B cell (primary cell): ENCODE data around the gene FNDC5. TPM values are rescaled to one million over a fixed set of nuclear protein-coding genes. Genes with fewer than 3 reads are reported as not detected.
A peak's percentile ranks its signal among the peaks of the same experiment; 100 is the strongest.

Experiments
- ATAC-seq: fragments of 200-7000 bp; cut with Tn5 transposase; one replicate; pipeline ENCODE4 v1.10.0; 2021; ENCODE audit warnings: low read depth, mild to moderate bottlenecking, moderate number of reproducible peaks, moderate library complexity
- CTCF ChIA-PET: fragments of 350-600 bp; sonication (Branson Sonifier 250); formaldehyde crosslinking; loops from one replicate; lab custom pipeline; 2021; ENCODE audit warnings: antibody characterized with exemption, inconsistent platforms; lab: Charles Lee
- POLR2A ChIA-PET: fragments of 350-600 bp; sonication (Branson Sonifier 250); formaldehyde crosslinking; loops from one replicate; lab custom pipeline; 2021; ENCODE audit warnings: antibody characterized with exemption; lab: Charles Lee
- DNase-seq: peaks from one replicate; pipeline ENCODE4 v3.0.0; 2013
- H2AFZ ChIP-seq: 2 replicates; pipeline ENCODE4 v1.6.1; 2012; ENCODE audit warnings: mild to moderate bottlenecking, low read depth, low read length; ENCODE audit not compliant: insufficient read depth, poor library complexity, severe bottlenecking
- H3K27ac ChIP-seq, 2 donors: 1 replicate in 1 of 2; 2 replicates in 1 of 2; pipeline ENCODE4 v1.5.1; 2012 to 2013; ENCODE audit warnings: low read length in 2 of 2, mild to moderate bottlenecking in 2 of 2, moderate library complexity in 1 of 2
- H3K27me3 ChIP-seq, 4 experiments: fragments of 200-600 bp in 1 of 4; sonication (generic) in 1 of 4; replicated peaks in 1 of 4; 1 replicate in 2 of 4; 2 replicates in 2 of 4; pipeline versions ENCODE4 v1.6.1 to v1.7.0; 2013 to 2016; ENCODE audit warnings: low read length in 3 of 4, mild to moderate bottlenecking in 2 of 4, mixed read lengths in 1 of 4, moderate library complexity in 1 of 4; ENCODE audit not compliant: insufficient read depth in 4 of 4, control insufficient read depth in 3 of 4; ENCODE audit errors: control extremely low read depth in 1 of 4
- H3K36me3 ChIP-seq, 2 experiments: replicated peaks in 1 of 2; 1 replicate in 1 of 2; 2 replicates in 1 of 2; pipeline versions ENCODE4 v1.6.1 to v1.7.1; 2013; ENCODE audit warnings: low read length in 1 of 2; ENCODE audit not compliant: insufficient read depth in 2 of 2, control insufficient read depth in 1 of 2; ENCODE audit errors: control extremely low read depth in 1 of 2, extremely low read depth in 1 of 2
- H3K4me1 ChIP-seq, 2 donors: fragments of 200-600 bp in 1 of 2; sonication (generic) in 1 of 2; 1 replicate in 1 of 2; 2 replicates in 1 of 2; pipeline versions ENCODE4 v1.5.1 to v1.6.1; 2013 to 2017; ENCODE audit warnings: low read length in 2 of 2; ENCODE audit not compliant: control insufficient read depth in 2 of 2, insufficient read depth in 2 of 2
- H3K4me2 ChIP-seq: replicated peaks from 2 replicates; pipeline ENCODE3; 2012; ENCODE audit warnings: mild to moderate bottlenecking, low read depth, low read length; ENCODE audit not compliant: poor library complexity, severe bottlenecking
- H3K4me3 ChIP-seq, 5 experiments: fragments of 200-600 bp in 1 of 5; sonication (generic) in 1 of 5; 1 replicate in 3 of 5; 2 replicates in 2 of 5; pipeline versions ENCODE4 v1.5.1 to v1.7.0; 2011 to 2016; ENCODE audit warnings: low read length in 4 of 5, mild to moderate bottlenecking in 4 of 5, low read depth in 2 of 5, control low read depth in 1 of 5, moderate library complexity in 1 of 5; ENCODE audit not compliant: insufficient read depth in 1 of 5; ENCODE audit errors: control extremely low read depth in 1 of 5, extremely low read depth in 1 of 5
- H3K79me2 ChIP-seq: fragments of 200-600 bp; sonication (generic); one replicate; pipeline ENCODE4 v1.6.0; 2016; ENCODE audit warnings: low read length; ENCODE audit not compliant: control insufficient read depth, insufficient read depth
- H3K9ac ChIP-seq: fragments of 200-600 bp; sonication (generic); 2 replicates; pipeline ENCODE4 v1.6.1; 2017; ENCODE audit warnings: mild to moderate bottlenecking, low read length, moderate library complexity
- H3K9me3 ChIP-seq, 3 donors: one replicate each; pipeline versions ENCODE4 v1.6.1 to v1.7.1; 2013; ENCODE audit warnings: low read length in 2 of 3; ENCODE audit not compliant: control insufficient read depth in 2 of 3, insufficient read depth in 1 of 3; ENCODE audit errors: control extremely low read depth in 1 of 3
- H4K20me1 ChIP-seq: 2 replicates; pipeline ENCODE4 v1.6.0; 2012; ENCODE audit warnings: mild to moderate bottlenecking, low read length; ENCODE audit not compliant: insufficient read depth, control insufficient read depth, poor library complexity, severe bottlenecking
- H3K27ac Mint-ChIP-seq: one replicate; pipeline ENCODE4 v1.8.0; 2021; ENCODE audit warnings: mixed read lengths
- H3K27me3 Mint-ChIP-seq: one replicate; pipeline ENCODE4 v1.8.0; 2021; ENCODE audit warnings: mixed read lengths
- H3K4me1 Mint-ChIP-seq: one replicate; pipeline ENCODE4 v1.8.0; 2021; ENCODE audit warnings: mixed read lengths
- H3K4me3 Mint-ChIP-seq: one replicate; pipeline ENCODE4 v1.8.0; 2021; ENCODE audit warnings: mixed read lengths
- H3K9me3 Mint-ChIP-seq: one replicate; pipeline ENCODE4 v1.8.0; 2022; ENCODE audit warnings: mixed read lengths; ENCODE audit not compliant: insufficient read depth
- CTCF ChIP-seq: fragments of 200-600 bp; IDR thresholded peaks from one replicate; pipeline ENCODE4 v1.8.0; 2022; ENCODE audit warnings: antibody characterized with exemption, mild to moderate bottlenecking
- EZH2 ChIP-seq: IDR thresholded peaks from 2 replicates; pipeline ENCODE4 v1.6.1; 2012; ENCODE audit warnings: borderline replicate concordance, low read depth, mild to moderate bottlenecking, moderate library complexity, low read length; ENCODE audit not compliant: insufficient read depth, poor library complexity, severe bottlenecking
- WGBS: methylation state at CpG from one replicate; pipeline ENCODE4 v1.1.5; 2013; ENCODE audit warnings: missing lambda C conversion rate; ENCODE audit not compliant: insufficient coverage; 5-methylcytosine and 5-hydroxymethylcytosine counted together
- intact Hi-C: fragments of 100-400 bp; cut with micrococcal nuclease; formaldehyde crosslinking; loops from one replicate; pipeline ENCODE4 v1.10.0; 2022
- polyA plus RNA-seq: library from polyadenylated mRNA; depleted of rRNA; stranded (reverse); fragments of >200 nt; gene quantifications from 2 replicates; pipeline ENCODE4 v1.2.3, GENCODE V29; 2012
- total RNA-seq, 2 donors: library from RNA; stranded (reverse); fragments of 120-200 nt in 1 of 2; gene quantifications; 1 replicate in 1 of 2; 2 replicates in 1 of 2; pipeline versions ENCODE4 v1.2.3 to v1.2.4, GENCODE V29; 2013 to 2022

The FNDC5 gene
- total and polyA plus RNA-seq, 2 donors (not counting 1 experiment from before 2014, with no cell fraction given) = 0.76 to 2.1 TPM

DNA sequence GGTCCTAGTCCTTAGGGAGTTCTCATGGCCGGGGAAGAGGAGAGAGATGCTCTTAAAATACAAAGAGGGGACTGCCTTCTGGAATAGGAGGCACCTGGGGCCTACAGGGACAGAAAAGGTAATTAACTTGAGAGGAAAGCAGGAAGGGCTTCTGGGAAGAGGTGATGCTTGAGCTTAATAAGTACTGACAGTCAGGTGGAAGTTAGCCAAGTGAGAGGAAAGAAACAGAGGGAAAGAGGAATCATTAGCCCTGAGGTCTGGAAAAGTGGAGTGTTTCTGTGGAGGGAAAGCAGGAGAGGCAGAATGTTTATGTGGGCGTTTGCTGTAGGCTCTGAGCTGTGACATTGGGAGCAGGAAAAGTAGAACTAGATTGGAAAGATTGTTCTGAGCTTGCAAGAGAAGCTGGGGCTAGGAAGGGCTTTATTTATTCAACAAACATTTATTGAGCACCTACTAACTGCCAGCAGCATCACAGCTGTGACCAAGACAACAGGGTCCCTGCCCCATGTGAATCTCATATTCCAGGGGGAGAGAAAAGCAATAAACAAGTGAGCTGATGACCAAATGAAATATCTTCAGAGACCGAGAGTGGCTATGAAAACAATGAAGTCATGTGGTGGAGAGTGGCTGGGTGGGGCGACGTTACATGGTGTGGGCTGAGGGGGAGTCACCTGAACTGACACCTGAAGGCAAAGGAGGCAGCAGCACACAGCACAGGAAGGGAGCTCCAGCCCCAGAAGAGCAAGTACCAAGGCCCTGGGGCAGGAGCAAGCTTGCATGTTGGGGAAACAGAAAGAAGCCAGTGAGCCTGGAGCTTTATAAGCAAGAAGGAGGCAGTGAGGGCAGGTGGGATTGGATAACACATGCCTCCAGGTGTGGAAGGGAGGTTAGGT lies 4.4 kb upstream of the FNDC5 start:
- Histone ChIP-seq H3K4me2 (no peak overlapping the region), H3K79me2 (no peaks in the 10 kb centered on the region), H3K4me3 (no peak overlapping the region), H3K4me1 (peaks cover 23 to 37% of the 10 kb centered on the region in 2 donors), H3K36me3 (no peaks in the 10 kb centered on the region), H3K27ac (no peak overlapping the region), H3K9ac (no peak overlapping the region), H3K27me3 (peaks cover 0 to 61% (median 19%) of the 10 kb centered on the region in 4 experiments), H4K20me1 (peaks cover 3% of the 10 kb centered on the region), H2AFZ (no peak overlapping the region), H3K9me3 (no peaks in the 10 kb centered on the region)
- ATAC-seq (no peak), DNase-seq (peak; percentile 15)
- Mint-ChIP-seq H3K27ac (no peak overlapping the region), H3K27me3 (peaks cover 39% of the 10 kb centered on the region), H3K4me3 (no peak overlapping the region), H3K4me1 (peaks cover 32% of the 10 kb centered on the region), H3K9me3 (no peaks in the 10 kb centered on the region)
- intact Hi-C loops = loop anchor here (10.0 kb wide), 1 partner anchor 50 kb away; no protein-coding TSS in a partner anchor
- no peak for TF ChIP-seq CTCF
- TF ChIP-seq EZH2 = no peak
- 82% methylated on average over 4 of the region's 5 CpGs for WGBS
- POLR2A ChIA-PET = no interaction called here
- CTCF ChIA-PET = interaction anchor here (0.6 to 3.5 kb wide), 14 partner anchors 12 to 474 kb away, joined by 3 to 44 read pairs (median 4); partner anchors contain the start of gene HPCA

DNA sequence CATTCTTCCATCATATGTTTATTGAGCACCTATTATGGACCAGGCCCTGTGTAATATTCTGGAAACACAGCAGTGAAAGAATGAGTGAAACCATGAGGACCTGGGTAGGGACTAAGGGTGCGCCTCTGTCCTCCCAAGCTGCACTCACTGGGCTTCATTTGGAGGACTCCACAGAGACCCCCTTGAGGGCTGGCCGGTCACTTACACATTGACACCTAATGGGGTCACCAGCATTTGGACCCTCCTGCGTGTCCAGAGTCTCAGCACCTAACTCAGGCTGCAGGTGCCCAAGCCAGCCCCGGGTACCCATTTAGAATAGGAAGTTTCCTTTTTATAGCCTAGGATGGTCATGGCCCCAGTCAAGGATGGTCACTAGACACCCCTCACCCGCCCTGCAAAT lies 2.8 kb upstream of the FNDC5 start:
- H3K27me3 ChIP-seq = peaks cover 0 to 69% (median 22%) of the 10 kb centered on the region in 4 experiments
- Mint-ChIP-seq H3K4me3 (no peak overlapping the region), H3K9me3 (no peaks in the 10 kb centered on the region), H3K4me1 (peaks cover 41% of the 10 kb centered on the region), H3K27ac (no peak overlapping the region), H3K27me3 (peaks cover 48% of the 10 kb centered on the region)
- DNase-seq (no peak), ATAC-seq (no peak)
- peaks cover 25 to 37% of the 10 kb centered on the region in 2 donors for H3K4me1 ChIP-seq
- no peaks in the 10 kb centered on the region for H3K36me3 ChIP-seq
- POLR2A ChIA-PET = no interaction called here
- H3K4me2 ChIP-seq = no peak overlapping the region
- no peak overlapping the region for H2AFZ ChIP-seq
- no peaks in the 10 kb centered on the region for H3K79me2 ChIP-seq
- CTCF ChIA-PET = interaction anchor here (0.6 to 2.6 kb wide), 13 partner anchors 10 to 658 kb away, joined by 3 to 42 read pairs (median 3); partner anchors contain the start of gene YARS1
- H3K4me3 ChIP-seq = no peak overlapping the region
- H3K9ac ChIP-seq = no peak overlapping the region
- TF ChIP-seq CTCF (no peak), EZH2 (no peak)
- no peak overlapping the region for H3K27ac ChIP-seq
- peaks cover 0 to 3% (median 0%) of the 10 kb centered on the region in 3 donors for H3K9me3 ChIP-seq
- intact Hi-C loops = loop anchor here (2.0 to 10.0 kb wide), 2 partner anchors 49 to 473 kb away; no protein-coding TSS in a partner anchor
- H4K20me1 ChIP-seq = peaks cover 4% of the 10 kb centered on the region
- 96% methylated on average over 3 of the region's 5 CpGs for WGBS
